A673 (cell line): ENCODE results near the gene RNF41. TPM values are rescaled to one million over a fixed set of nuclear protein-coding genes. Genes with fewer than 3 reads are reported as not detected.
"Not testable (repeated sequence)": the region's sequence is repeated elsewhere in the genome, so short reads cannot be mapped to it uniquely, and the experiment has no call there.

Experiments used
- BruUV-seq: library from RNA; stranded (reverse); fragments of 400-500 nt; replicated peaks from 2 replicates; lab custom pipeline; 2021; lab: Mats Ljungman, UMichigan
- CTCF ChIA-PET: fragments of 300-600 bp; sonication (Branson Sonifier 250); formaldehyde crosslinking; loops from one replicate; lab custom pipeline; 2022; ENCODE audit warnings: antibody characterized with exemption; lab: Charles Lee
- POLR2A ChIA-PET: fragments of 300-600 bp; sonication (Branson Sonifier 250); formaldehyde crosslinking; loops from one replicate; lab custom pipeline; 2022; ENCODE audit warnings: antibody characterized with exemption; ENCODE audit not compliant: low non-redundant PET; lab: Charles Lee
- DNase-seq: peaks from one replicate; pipeline ENCODE4 v3.0.0-alpha.2; 2015; ENCODE audit warnings: low spot score
- H3K27ac ChIP-seq: fragments of 200-600 bp; sonication (generic); 2 replicates; pipeline ENCODE4 v1.5.1; 2016; ENCODE audit warnings: mixed run types, low read depth, mild to moderate bottlenecking, mixed read lengths, antibody characterized with exemption, low read length; ENCODE audit not compliant: poor library complexity, severe bottlenecking
- H3K27me3 ChIP-seq: fragments of 200-600 bp; sonication (generic); replicated peaks from 2 replicates; pipeline ENCODE4 v1.6.1; 2017; ENCODE audit warnings: mixed run types, low read depth, mild to moderate bottlenecking, mixed read lengths, antibody characterized with exemption, low read length; ENCODE audit not compliant: insufficient read depth, poor library complexity
- H3K36me3 ChIP-seq: fragments of 200-600 bp; sonication (generic); 2 replicates; pipeline ENCODE4 v1.6.1; 2016; ENCODE audit warnings: mixed run types, mild to moderate bottlenecking, mixed read lengths, antibody characterized with exemption, low read length; ENCODE audit not compliant: insufficient read depth, poor library complexity, severe bottlenecking
- H3K4me1 ChIP-seq: fragments of 200-600 bp; sonication (generic); 2 replicates; pipeline ENCODE4 v1.6.1; 2017; ENCODE audit warnings: mixed run types, mild to moderate bottlenecking, mixed read lengths, antibody characterized with exemption, low read length; ENCODE audit not compliant: insufficient read depth, poor library complexity, severe bottlenecking
- H3K4me3 ChIP-seq: fragments of 200-600 bp; sonication (generic); 2 replicates; pipeline ENCODE4 v1.5.1; 2016; ENCODE audit warnings: low read depth, mixed run types, mild to moderate bottlenecking, mixed read lengths, low read length; ENCODE audit not compliant: poor library complexity, severe bottlenecking
- H3K9me3 ChIP-seq: fragments of 200-600 bp; sonication (generic); 2 replicates; pipeline ENCODE4 v1.6.1; 2016; ENCODE audit warnings: mixed run types, low read depth, mild to moderate bottlenecking, mixed read lengths, antibody characterized with exemption, low read length; ENCODE audit not compliant: poor library complexity, severe bottlenecking
- CTCF ChIP-seq: fragments of 300-800, 200-600 bp; sonication (generic); conservative IDR thresholded peaks from 2 replicates; pipeline ENCODE4 v1.5.1; 2017; ENCODE audit warnings: low read depth, mild to moderate bottlenecking, antibody characterized with exemption, low read length, moderate library complexity, mixed read lengths
- EZH2 ChIP-seq: fragments of 200-600 bp; sonication (generic); IDR thresholded peaks from 2 replicates; pipeline ENCODE4 v1.6.1; 2017; ENCODE audit warnings: borderline replicate concordance, low read depth, mild to moderate bottlenecking, mixed read lengths, antibody characterized with exemption, low read length; ENCODE audit not compliant: poor library complexity, severe bottlenecking
- intact Hi-C: fragments of 100-400 bp; cut with micrococcal nuclease; formaldehyde crosslinking; loops from one replicate; pipeline ENCODE4 v1.10.0; 2022; ENCODE audit not compliant: unreplicated experiment
- total RNA-seq: library from RNA; stranded (reverse); gene quantifications from 2 replicates; pipeline ENCODE4 v1.2.3, GENCODE V29; 2021

The RNF41 gene
- total RNA-seq, 1 experiment from 2014 or later = 48.1 TPM

- Histone ChIP-seq H3K9me3 (no peaks in the 10 kb centered on the region), H3K36me3 (peaks cover 44% of the 10 kb centered on the region), H3K27me3 (no peaks in the 10 kb centered on the region), H3K4me3 (peak overlapping the region; percentile 78), H3K27ac (peak overlapping the region; percentile 95), H3K4me1 (peaks cover 30% of the 10 kb centered on the region)
- DNase-seq = peak; percentile 53
- POLR2A ChIA-PET = no interaction called here
- intact Hi-C loops = no loop called here
- CTCF ChIA-PET = interaction anchor here (1.1 kb wide), 1 partner anchor 30 kb away, joined by 3 read pairs; the partner anchor contains the start of gene SMARCC2
- no peak for TF ChIP-seq EZH2
- TSS peak; percentile 64 for BruUV-seq
Measured at GRCh38 chr12:56158926-56159461, 62.7 kb downstream of the RNF41 start.

- peak; percentile 99 for DNase-seq
- intact Hi-C loops = no loop called here
- peaks cover 37% of the 10 kb centered on the region for H3K36me3 ChIP-seq
- H3K27me3 ChIP-seq = no peaks in the 10 kb centered on the region
- peak within 1 kb of the TSS; percentile 95 for H3K27ac ChIP-seq
- peak within 1 kb of the TSS; percentile 78 for H3K4me3 ChIP-seq
- no peak for TF ChIP-seq EZH2
- no peak for TF ChIP-seq CTCF
- CTCF ChIA-PET = interaction anchor here (0.6 to 1.1 kb wide), 2 partner anchors 31 to 163 kb away, joined by 3 to 6 read pairs; partner anchors contain the start of gene SMARCC2
- POLR2A ChIA-PET = no interaction called here
- peaks cover 35% of the 10 kb centered on the region for H3K4me1 ChIP-seq
- BruUV-seq = no TSS peak
- no peaks in the 10 kb centered on the region for H3K9me3 ChIP-seq
Measured at GRCh38 chr12:56158029-56158925, 63.4 kb downstream of the RNF41 start, which contains the start of gene MYL6. TSS of gene MYL6 (plus strand) at chr12:56158359. CDS start at chr12:56158402, 43 bp downstream.

- peak; percentile 87 for DNase-seq
- Histone ChIP-seq H3K4me3 (peak overlapping the region; percentile 78), H3K9me3 (no peaks in the 10 kb centered on the region), H3K4me1 (peaks cover 30% of the 10 kb centered on the region), H3K27ac (peak overlapping the region; percentile 95), H3K36me3 (peaks cover 32% of the 10 kb centered on the region), H3K27me3 (no peaks in the 10 kb centered on the region)
- POLR2A ChIA-PET = interaction anchor here (0.7 kb wide), 1 partner anchor 28 kb away, joined by 5 read pairs; no protein-coding TSS in a partner anchor
- TSS peak; percentile 51 for BruUV-seq
- intact Hi-C loops = loop anchor here (1.0 to 2.0 kb wide), 2 partner anchors 29 to 114 kb away; partner anchors contain the start of gene ESYT1
- TF ChIP-seq CTCF = peak; percentile 45
- no peak for TF ChIP-seq EZH2
- CTCF ChIA-PET = interaction anchor here (0.7 kb wide), 1 partner anchor 116 kb away, joined by 5 read pairs; no protein-coding TSS in a partner anchor
Measured at GRCh38 chr12:56157201-56158028, 64.3 kb downstream of the RNF41 start.

- Histone ChIP-seq H3K4me3 (peak overlapping the region; percentile 78), H3K4me1 (peaks cover 28% of the 10 kb centered on the region), H3K27ac (peak overlapping the region; percentile 95), H3K36me3 (peaks cover 25% of the 10 kb centered on the region)
- POLR2A ChIA-PET = interaction anchor here (0.7 kb wide), 1 partner anchor 27 kb away, joined by 5 read pairs; no protein-coding TSS in a partner anchor
- not testable (repeated sequence) for H3K27me3 ChIP-seq, H3K9me3 ChIP-seq, BruUV-seq, DNase-seq
- intact Hi-C loops = loop anchor here (1.0 to 2.0 kb wide), 2 partner anchors 28 to 115 kb away; partner anchors contain the start of gene ESYT1
- CTCF ChIA-PET = interaction anchor here (0.7 kb wide), 1 partner anchor 117 kb away, joined by 5 read pairs; no protein-coding TSS in a partner anchor
Measured at GRCh38 chr12:56156464-56157200, 65.1 kb downstream of the RNF41 start.
